ENCODE results near the gene UBR4. TPM values are rescaled to one million over a fixed set of nuclear protein-coding genes. Genes with fewer than 3 reads are reported as not detected.

Gene UBR4
- polyA plus RNA-seq, 1 donor from 2014 or later: 49.7 TPM

DNA sequence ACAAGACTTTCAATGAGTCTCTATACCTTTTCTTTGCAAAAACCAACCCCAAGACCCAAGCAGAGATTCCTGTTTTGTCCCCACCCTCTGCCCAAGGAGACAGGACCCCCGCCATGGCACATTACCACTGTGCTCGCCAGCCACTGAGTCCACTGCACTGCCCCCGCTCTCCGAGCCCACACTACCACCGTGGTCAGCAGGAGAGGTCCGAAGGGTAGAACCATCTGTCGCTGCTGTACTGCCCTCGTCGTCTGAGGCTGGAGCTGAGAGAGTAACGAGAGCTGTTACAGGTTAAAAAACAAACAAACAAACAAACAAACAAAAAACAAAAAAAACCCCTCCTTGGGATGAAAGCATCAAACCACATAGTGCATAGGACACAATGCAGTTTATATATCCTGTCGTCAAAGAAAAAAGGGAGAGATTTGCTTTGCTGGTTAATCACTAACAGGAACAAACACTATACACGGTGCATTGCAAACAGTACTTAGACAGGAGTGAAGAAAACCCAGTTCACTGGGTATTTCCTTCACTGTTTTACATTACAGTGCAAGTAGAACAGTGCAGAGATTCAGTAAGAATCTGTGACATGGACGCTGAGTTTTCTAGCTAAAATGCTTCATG is 71.0 kb downstream of the UBR4 start:
- no peaks in the 10 kb centered on the region for H3K9me3 ChIP-seq (ENCODE audit: low read length)
- no peaks in the 10 kb centered on the region for H3K27me3 ChIP-seq (ENCODE audit: insufficient read depth, low read depth, low read length)
- peaks cover 23% of the 10 kb centered on the region for H3K36me3 ChIP-seq (ENCODE audit: insufficient read depth, low read length)
- no peaks in the 10 kb centered on the region for H3F3A ChIP-seq (ENCODE audit: insufficient read depth, low read length, poor library complexity, severe bottlenecking)
- no peak overlapping the region for H3K27ac ChIP-seq (ENCODE audit: low read length)
- H2AFZ ChIP-seq (ENCODE audit: low read depth, low read length): no peak overlapping the region
- no peak overlapping the region for H3K4me2 ChIP-seq (ENCODE audit: low read length)
- TF ChIP-seq RAD21 (conservative IDR thresholded peaks at IDR 0.05) (no peak), POLR2AphosphoS5 (IDR thresholded peaks at IDR 0.05) (no peak), REST (IDR thresholded peaks at IDR 0.05; ENCODE audit: borderline replicate concordance) (no peak), CTCF (IDR thresholded peaks at IDR 0.05; ENCODE audit: poor library complexity, severe bottlenecking) (no peak), EZH2 (IDR thresholded peaks at IDR 0.05; ENCODE audit: borderline replicate concordance, insufficient read depth, low read length, poor library complexity, severe bottlenecking) (no peak), MXI1 (conservative IDR thresholded peaks at IDR 0.05; ENCODE audit: poor library complexity, severe bottlenecking) (no peak), EP300 (conservative IDR thresholded peaks at IDR 0.05; ENCODE audit: poor library complexity, severe bottlenecking) (no peak), SMC3 (conservative IDR thresholded peaks at IDR 0.05; ENCODE audit: poor library complexity) (no peak), TAF1 (IDR thresholded peaks at IDR 0.05; ENCODE audit: low read depth) (no peak)
- no peaks in the 10 kb centered on the region for H3K9me2 ChIP-seq (ENCODE audit: insufficient read depth, low read length)
- no peak overlapping the region for H3K9ac ChIP-seq (ENCODE audit: low read length)
- H3K4me3 ChIP-seq (ENCODE audit: low read length): no peak overlapping the region
- H3K79me2 ChIP-seq (replicated peaks; ENCODE audit: insufficient read depth, low read length): no peaks in the 10 kb centered on the region
- no peaks in the 10 kb centered on the region for H4K20me1 ChIP-seq (ENCODE audit: insufficient read depth)

DNA sequence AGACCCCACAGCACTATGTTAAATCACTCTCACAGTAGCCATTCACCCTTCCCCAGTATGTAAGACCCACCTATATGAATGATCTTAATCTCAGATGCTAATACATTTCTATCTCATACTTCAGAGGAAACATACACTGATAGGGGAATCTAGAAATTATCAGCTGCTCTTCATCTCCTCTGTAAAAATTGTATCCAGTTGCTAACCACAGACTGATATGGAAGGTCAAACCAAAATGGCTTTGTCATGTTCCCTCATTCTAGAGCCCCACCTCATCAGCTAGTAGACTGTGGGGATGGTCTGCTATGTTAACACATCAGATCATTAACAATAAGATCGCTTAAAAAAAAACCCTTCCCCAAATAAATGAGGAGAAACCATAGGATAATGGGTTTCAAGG is 71.7 kb downstream of the UBR4 start:
- no peaks in the 10 kb centered on the region for H4K20me1 ChIP-seq (ENCODE audit: insufficient read depth)
- no peaks in the 10 kb centered on the region for H3K9me2 ChIP-seq (ENCODE audit: insufficient read depth, low read length)
- no peak overlapping the region for H2AFZ ChIP-seq (ENCODE audit: low read depth, low read length)
- H3K9ac ChIP-seq (ENCODE audit: low read length): no peak overlapping the region
- H3K4me2 ChIP-seq (ENCODE audit: low read length): no peak overlapping the region
- no peaks in the 10 kb centered on the region for H3K9me3 ChIP-seq (ENCODE audit: low read length)
- no peaks in the 10 kb centered on the region for H3K27me3 ChIP-seq (ENCODE audit: insufficient read depth, low read depth, low read length)
- H3F3A ChIP-seq (ENCODE audit: insufficient read depth, low read length, poor library complexity, severe bottlenecking): no peaks in the 10 kb centered on the region
- H3K27ac ChIP-seq (ENCODE audit: low read length): no peak overlapping the region
- H3K4me3 ChIP-seq (ENCODE audit: low read length): no peak overlapping the region
- H3K79me2 ChIP-seq (replicated peaks; ENCODE audit: insufficient read depth, low read length): no peaks in the 10 kb centered on the region
- TF ChIP-seq POLR2AphosphoS5 (IDR thresholded peaks at IDR 0.05) (no peak), EZH2 (IDR thresholded peaks at IDR 0.05; ENCODE audit: borderline replicate concordance, insufficient read depth, low read length, poor library complexity, severe bottlenecking) (no peak), SMC3 (conservative IDR thresholded peaks at IDR 0.05; ENCODE audit: poor library complexity) (no peak), RAD21 (conservative IDR thresholded peaks at IDR 0.05) (no peak)
- peaks cover 21% of the 10 kb centered on the region for H3K36me3 ChIP-seq (ENCODE audit: insufficient read depth, low read length)
